Activated CD8-positive, alpha-beta T cell treated with anti-CD3 and anti-CD28 coated beads for 36 hours (primary cell): ENCODE results near the gene KIAA0586. TPM values are rescaled to one million over a fixed set of nuclear protein-coding genes. Genes with fewer than 3 reads are reported as not detected.

ENCODE experiments used
- ATAC-seq: fragments of 200-7000 bp; cut with Tn5 transposase; one replicate; pipeline ENCODE4 v1.10.0; 2021; ENCODE audit warnings: mild to moderate bottlenecking, moderate library complexity
- CTCF ChIA-PET: fragments of 350-600 bp; sonication (Branson Sonifier 250); formaldehyde crosslinking; loops from one replicate; lab custom pipeline; 2021; ENCODE audit warnings: antibody characterized with exemption; lab: Charles Lee
- POLR2A ChIA-PET: fragments of 350-600 bp; sonication (Branson Sonifier 250); formaldehyde crosslinking; loops from one replicate; lab custom pipeline; 2021; ENCODE audit warnings: antibody characterized with exemption; lab: Charles Lee
- DNase-seq: peaks from one replicate; pipeline ENCODE4 v3.0.0-alpha.2; 2020
- H3K27ac Mint-ChIP-seq: one replicate; pipeline ENCODE4 v1.8.0; 2021; ENCODE audit warnings: mild to moderate bottlenecking, mixed read lengths
- H3K27me3 Mint-ChIP-seq: one replicate; pipeline ENCODE4 v1.8.0; 2021; ENCODE audit warnings: mixed read lengths
- H3K36me3 Mint-ChIP-seq: one replicate; pipeline ENCODE4 v1.8.0; 2021; ENCODE audit warnings: low read depth, mixed read lengths
- H3K4me1 Mint-ChIP-seq: one replicate; pipeline ENCODE4 v1.8.0; 2021; ENCODE audit warnings: low read depth, mixed read lengths
- H3K4me3 Mint-ChIP-seq: one replicate; pipeline ENCODE4 v1.8.0; 2021; ENCODE audit warnings: mild to moderate bottlenecking, moderate library complexity, mixed read lengths
- H3K9me3 Mint-ChIP-seq: one replicate; pipeline ENCODE4 v1.8.0; 2021; ENCODE audit warnings: mixed read lengths
- CTCF ChIP-seq: fragments of 200-600 bp; IDR thresholded peaks from one replicate; pipeline ENCODE4 v1.8.0; 2022; ENCODE audit warnings: antibody characterized with exemption, mild to moderate bottlenecking
- intact Hi-C: fragments of 100-400 bp; cut with micrococcal nuclease; formaldehyde crosslinking; loops from one replicate; pipeline ENCODE4 v1.10.0; 2022
- total RNA-seq, 2 experiments: library from RNA; stranded (reverse); gene quantifications; one replicate each; pipeline ENCODE4 v1.2.3, GENCODE V29; 2021

Gene KIAA0586
- total RNA-seq, 2 experiments from 2014 or later, result 23.4 TPM

DNA sequence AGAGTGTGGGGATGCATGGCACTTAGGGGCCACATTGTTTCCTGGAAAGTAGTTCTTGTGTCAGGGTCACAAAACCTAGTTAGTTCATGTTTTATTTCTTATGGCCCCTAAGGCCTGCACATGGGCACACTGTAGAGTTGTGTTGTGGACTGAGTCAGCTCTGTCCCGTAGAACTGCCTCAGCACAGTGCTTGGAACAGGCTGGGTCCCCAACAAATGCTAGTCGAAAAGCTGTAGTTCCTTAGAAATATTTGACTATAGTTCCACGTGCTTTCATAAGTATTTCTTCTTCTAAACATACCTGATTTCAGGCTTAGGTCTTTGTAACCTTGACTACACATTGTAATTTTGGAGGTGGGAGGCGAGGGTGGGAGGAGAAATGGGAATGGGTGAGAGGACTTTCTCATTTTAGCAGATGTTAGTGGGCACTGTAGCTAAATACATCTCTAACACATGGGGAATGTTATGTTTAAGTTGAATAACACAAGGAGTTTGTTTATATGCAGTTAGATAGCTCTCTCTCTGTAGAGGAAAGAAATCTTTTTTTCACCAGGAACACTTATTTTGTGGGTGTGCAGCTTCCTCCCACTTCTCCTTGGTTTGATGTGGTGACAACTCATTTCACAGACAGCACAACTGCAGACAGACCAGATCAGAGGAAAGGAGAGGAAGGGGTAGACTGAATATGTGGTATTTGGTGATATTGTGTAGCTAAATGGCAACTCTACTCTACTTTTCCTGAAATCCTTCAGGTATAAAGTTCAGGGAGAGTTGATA is 170.7 kb downstream of the KIAA0586 start:
- intact Hi-C loops, result no loop called here
- Mint-ChIP-seq H3K4me1 (peaks cover 21% of the 10 kb centered on the region), H3K9me3 (no peaks in the 10 kb centered on the region), H3K36me3 (no peaks in the 10 kb centered on the region), H3K27ac (no peak overlapping the region), H3K4me3 (no peak overlapping the region), H3K27me3 (peaks cover 24% of the 10 kb centered on the region)
- DNase-seq (peak; percentile 3), ATAC-seq (peak; percentile 66)
- CTCF ChIA-PET, result no interaction called here
- POLR2A ChIA-PET, result interaction anchor here (0.6 to 1.4 kb wide), 2 partner anchors 17 to 140 kb away, joined by 3 to 4 read pairs; no protein-coding TSS in a partner anchor
- no peak for TF ChIP-seq CTCF

- intact Hi-C loops, result no loop called here
- Mint-ChIP-seq H3K4me1 (peaks cover 21% of the 10 kb centered on the region), H3K27ac (no peak overlapping the region), H3K9me3 (no peaks in the 10 kb centered on the region), H3K36me3 (no peaks in the 10 kb centered on the region), H3K4me3 (no peak overlapping the region), H3K27me3 (peaks cover 24% of the 10 kb centered on the region)
- ATAC-seq, result no peak
- peak; percentile 12 for DNase-seq
- no peak for TF ChIP-seq CTCF
- POLR2A ChIA-PET, result interaction anchor here (1.0 kb wide), 1 partner anchor 277 kb away, joined by 3 read pairs; no protein-coding TSS in a partner anchor
- CTCF ChIA-PET, result no interaction called here
Observed at GRCh38 chr14:58598804-58599525, 171.4 kb downstream of the KIAA0586 start.

DNA sequence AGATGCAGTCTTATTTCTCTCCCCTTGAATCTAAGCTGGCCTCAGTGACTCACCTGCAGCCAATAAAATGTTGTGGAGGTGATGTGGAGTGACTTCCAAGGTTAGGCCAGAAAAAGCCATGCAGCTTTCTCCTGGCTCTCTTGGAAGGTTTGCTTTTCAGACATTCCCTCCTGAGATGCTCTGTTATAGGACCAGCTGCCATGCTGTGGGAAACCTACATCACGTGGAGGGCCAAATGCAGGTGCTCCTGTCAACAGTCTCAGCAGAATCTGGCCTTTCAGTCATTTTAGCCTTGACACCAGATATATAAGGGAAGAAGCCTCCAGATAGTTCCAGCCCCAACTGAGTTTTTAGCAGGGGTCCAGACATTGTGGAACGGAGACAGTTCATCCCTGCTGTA is 172.2 kb downstream of the KIAA0586 start:
- H3K9me3 Mint-ChIP-seq, result no peaks in the 10 kb centered on the region
- DNase-seq, result no peak
- CTCF ChIA-PET, result interaction anchor here (1.0 kb wide), 1 partner anchor 10 kb away, joined by 3 read pairs; no protein-coding TSS in a partner anchor
- H3K4me3 Mint-ChIP-seq, result no peak overlapping the region
- no peak for ATAC-seq
- peaks cover 24% of the 10 kb centered on the region for H3K27me3 Mint-ChIP-seq
- intact Hi-C loops, result no loop called here
- no peaks in the 10 kb centered on the region for H3K36me3 Mint-ChIP-seq
- H3K27ac Mint-ChIP-seq, result no peak overlapping the region
- POLR2A ChIA-PET, result interaction anchor here (1.0 kb wide), 2 partner anchors 154 to 277 kb away, joined by 3 read pairs; no protein-coding TSS in a partner anchor
- no peak for TF ChIP-seq CTCF
- H3K4me1 Mint-ChIP-seq, result peaks cover 21% of the 10 kb centered on the region

Other genes with a start within 250 kb of the KIAA0586 start
- 10 to 100 TPM; 30.3 to 36.5 TPM for gene ACTR10, start 227.6 kb upstream of the KIAA0586 start, total RNA-seq
- gene PSMA3, start 182.9 kb upstream of the KIAA0586 start, total RNA-seq, result 100 to 1,000 TPM; 378 to 401 TPM
- 10 to 100 TPM; 22.1 to 22.4 TPM for gene ARID4A, start 129.2 kb upstream of the KIAA0586 start, total RNA-seq
- gene TOMM20L, start 31.8 kb upstream of the KIAA0586 start, total RNA-seq, result not detected
- 10 to 100 TPM; 63.9 to 71.8 TPM for gene TIMM9, start 188 bp upstream of the KIAA0586 start, total RNA-seq
- gene DACT1, start 210.2 kb downstream of the KIAA0586 start, total RNA-seq, result 1 to 10 TPM; 1.4 to 2.0 TPM